ENCODE measurements around the gene FRRS1. TPM values are rescaled to one million over a fixed set of nuclear protein-coding genes. Genes with fewer than 3 reads are reported as not detected.

Gene FRRS1
- total RNA-seq, 1 donor, result 23.2 TPM

DNA sequence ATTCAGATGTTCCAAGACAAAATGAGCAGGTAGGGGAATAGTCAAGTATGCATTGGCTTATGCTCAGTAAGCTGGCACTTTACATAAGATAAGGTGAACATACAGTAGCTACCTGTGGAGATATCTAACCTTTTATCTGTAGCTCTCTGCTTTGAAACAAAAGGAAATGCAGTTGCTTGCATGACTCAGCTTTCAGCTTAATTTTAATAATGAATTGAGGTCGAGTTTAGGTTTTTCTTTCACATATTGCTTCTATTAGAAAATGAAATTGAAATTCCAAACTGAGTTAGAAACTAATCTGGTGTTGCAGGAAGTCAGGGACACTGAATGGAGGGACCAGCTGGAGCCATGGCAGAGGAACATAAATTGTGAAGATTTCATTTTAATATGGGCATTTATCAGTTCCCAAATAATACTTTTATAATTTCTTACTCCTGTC, 8.3 kb downstream of the FRRS1 start:
- TF ChIP-seq, protein P1, sequence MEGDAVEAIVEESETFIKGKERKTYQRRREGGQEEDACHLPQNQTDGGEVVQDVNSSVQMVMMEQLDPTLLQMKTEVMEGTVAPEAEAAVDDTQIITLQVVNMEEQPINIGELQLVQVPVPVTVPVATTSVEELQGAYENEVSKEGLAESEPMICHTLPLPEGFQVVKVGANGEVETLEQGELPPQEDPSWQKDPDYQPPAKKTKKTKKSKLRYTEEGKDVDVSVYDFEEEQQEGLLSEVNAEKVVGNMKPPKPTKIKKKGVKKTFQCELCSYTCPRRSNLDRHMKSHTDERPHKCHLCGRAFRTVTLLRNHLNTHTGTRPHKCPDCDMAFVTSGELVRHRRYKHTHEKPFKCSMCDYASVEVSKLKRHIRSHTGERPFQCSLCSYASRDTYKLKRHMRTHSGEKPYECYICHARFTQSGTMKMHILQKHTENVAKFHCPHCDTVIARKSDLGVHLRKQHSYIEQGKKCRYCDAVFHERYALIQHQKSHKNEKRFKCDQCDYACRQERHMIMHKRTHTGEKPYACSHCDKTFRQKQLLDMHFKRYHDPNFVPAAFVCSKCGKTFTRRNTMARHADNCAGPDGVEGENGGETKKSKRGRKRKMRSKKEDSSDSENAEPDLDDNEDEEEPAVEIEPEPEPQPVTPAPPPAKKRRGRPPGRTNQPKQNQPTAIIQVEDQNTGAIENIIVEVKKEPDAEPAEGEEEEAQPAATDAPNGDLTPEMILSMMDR (IDR thresholded peaks at IDR 0.05; ENCODE audit: extremely low read depth, low read depth, low read length), result no peak
- Histone ChIP-seq H4K20me1 (ENCODE audit: insufficient read depth, low read length) (no peaks in the 10 kb centered on the region), H3K4me1 (ENCODE audit: insufficient read depth, low read length) (peaks cover 6% of the 10 kb centered on the region), H3K9me3 (ENCODE audit: low read depth, low read length) (no peaks in the 10 kb centered on the region), H3K4me2 (ENCODE audit: insufficient read depth, low read length) (no peak overlapping the region), H3K4me3 (ENCODE audit: insufficient read depth, low read length) (no peak overlapping the region), H3K27me3 (ENCODE audit: insufficient read depth, low read length) (no peaks in the 10 kb centered on the region), H2AFZ (ENCODE audit: low read length) (no peak overlapping the region), H3K36me3 (ENCODE audit: insufficient read depth, low read length) (no peaks in the 10 kb centered on the region), H3K79me2 (ENCODE audit: insufficient read depth, low read length) (no peaks in the 10 kb centered on the region), H3K27ac (ENCODE audit: low read depth, low read length) (no peak overlapping the region)
- no peak for DNase-seq (ENCODE audit: insufficient read length, low spot score, missing footprints)

DNA sequence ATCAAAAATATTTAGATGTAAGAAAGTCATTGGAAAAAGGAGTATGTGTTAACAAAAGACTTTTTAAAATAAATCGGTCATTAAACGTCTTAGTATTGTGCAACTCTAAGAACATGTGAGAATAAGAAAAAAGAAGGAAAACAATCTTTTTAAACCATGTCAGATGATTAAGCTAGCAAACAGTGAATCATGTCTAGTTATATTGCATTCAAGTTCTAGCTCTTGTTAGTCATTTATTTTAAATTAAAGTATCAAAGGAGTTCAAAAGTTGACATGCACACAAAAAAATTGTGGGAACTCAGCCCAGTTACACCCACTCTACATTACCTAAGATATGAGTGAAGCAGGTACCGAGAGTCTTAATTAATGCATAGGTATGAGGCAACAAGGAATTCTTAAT, 9.8 kb downstream of the FRRS1 start:
- Histone ChIP-seq H4K20me1 (ENCODE audit: insufficient read depth, low read length) (no peaks in the 10 kb centered on the region), H3K9me3 (ENCODE audit: low read depth, low read length) (no peaks in the 10 kb centered on the region), H3K27ac (ENCODE audit: low read depth, low read length) (peak overlapping the region; percentile 15), H3K4me2 (ENCODE audit: insufficient read depth, low read length) (peak overlapping the region; percentile 25), H2AFZ (ENCODE audit: low read length) (no peak overlapping the region), H3K27me3 (ENCODE audit: insufficient read depth, low read length) (no peaks in the 10 kb centered on the region), H3K36me3 (ENCODE audit: insufficient read depth, low read length) (no peaks in the 10 kb centered on the region), H3K79me2 (ENCODE audit: insufficient read depth, low read length) (no peaks in the 10 kb centered on the region), H3K4me3 (ENCODE audit: insufficient read depth, low read length) (no peak overlapping the region), H3K4me1 (ENCODE audit: insufficient read depth, low read length) (peaks cover 6% of the 10 kb centered on the region)
- TF ChIP-seq, protein P1 (IDR thresholded peaks at IDR 0.05; ENCODE audit: extremely low read depth, low read depth, low read length), result no peak
- DNase-seq (ENCODE audit: insufficient read length, low spot score, missing footprints), result peak; percentile 49

DNA sequence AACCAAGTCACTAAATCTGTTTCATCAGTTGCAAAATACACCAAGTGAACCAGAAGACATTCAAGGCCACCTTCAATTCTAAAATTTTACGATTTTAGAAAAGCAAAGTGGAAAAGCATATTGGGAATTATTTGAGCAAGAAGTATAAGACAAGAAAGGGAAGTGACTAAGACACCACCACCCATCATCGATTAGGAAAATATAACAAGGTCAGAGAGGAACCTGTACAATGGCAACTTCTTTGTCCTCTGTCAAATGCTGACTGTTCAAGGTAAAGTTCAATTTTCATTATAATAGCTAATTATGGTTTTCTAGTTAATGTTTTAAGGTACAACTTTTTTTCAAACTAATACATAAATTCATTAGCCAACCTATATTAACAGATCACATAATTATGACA, 10.8 kb downstream of the FRRS1 start:
- H3K79me2 ChIP-seq (ENCODE audit: insufficient read depth, low read length), result no peaks in the 10 kb centered on the region
- TF ChIP-seq, protein P1 (IDR thresholded peaks at IDR 0.05; ENCODE audit: extremely low read depth, low read depth, low read length), result no peak
- H3K4me2 ChIP-seq (ENCODE audit: insufficient read depth, low read length), result no peak overlapping the region
- DNase-seq (ENCODE audit: insufficient read length, low spot score, missing footprints), result no peak
- H3K4me1 ChIP-seq (ENCODE audit: insufficient read depth, low read length), result peaks cover 6% of the 10 kb centered on the region
- no peak overlapping the region for H2AFZ ChIP-seq (ENCODE audit: low read length)
- no peak overlapping the region for H3K4me3 ChIP-seq (ENCODE audit: insufficient read depth, low read length)
- no peaks in the 10 kb centered on the region for H3K9me3 ChIP-seq (ENCODE audit: low read depth, low read length)
- no peak overlapping the region for H3K27ac ChIP-seq (ENCODE audit: low read depth, low read length)
- no peaks in the 10 kb centered on the region for H4K20me1 ChIP-seq (ENCODE audit: insufficient read depth, low read length)
- H3K36me3 ChIP-seq (ENCODE audit: insufficient read depth, low read length), result no peaks in the 10 kb centered on the region
- H3K27me3 ChIP-seq (ENCODE audit: insufficient read depth, low read length), result no peaks in the 10 kb centered on the region

DNA sequence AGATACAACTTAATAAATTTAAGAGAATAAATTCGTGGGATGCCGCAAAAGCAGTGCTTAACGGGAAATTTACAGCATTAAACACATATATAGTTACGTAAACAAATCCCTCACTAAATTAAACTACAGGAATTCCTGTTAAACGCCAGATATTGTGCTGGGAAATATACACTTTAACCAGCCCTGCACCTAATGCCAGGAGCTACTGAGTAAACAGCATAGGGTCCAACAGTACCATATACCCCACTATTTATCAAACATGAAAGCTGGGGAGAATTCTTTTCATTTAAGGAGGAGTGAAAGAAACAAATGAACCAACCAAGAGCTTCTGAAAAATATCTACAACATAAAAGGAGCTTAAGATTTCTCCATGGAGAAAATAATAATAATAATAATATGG, 11.7 kb downstream of the FRRS1 start:
- H3K27ac ChIP-seq (ENCODE audit: low read depth, low read length), result no peak overlapping the region
- H3K36me3 ChIP-seq (ENCODE audit: insufficient read depth, low read length), result no peaks in the 10 kb centered on the region
- no peaks in the 10 kb centered on the region for H4K20me1 ChIP-seq (ENCODE audit: insufficient read depth, low read length)
- no peak overlapping the region for H2AFZ ChIP-seq (ENCODE audit: low read length)
- no peak for DNase-seq (ENCODE audit: insufficient read length, low spot score, missing footprints)
- H3K27me3 ChIP-seq (ENCODE audit: insufficient read depth, low read length), result no peaks in the 10 kb centered on the region
- H3K4me2 ChIP-seq (ENCODE audit: insufficient read depth, low read length), result no peak overlapping the region
- H3K4me1 ChIP-seq (ENCODE audit: insufficient read depth, low read length), result peaks cover 6% of the 10 kb centered on the region
- TF ChIP-seq, protein P1 (IDR thresholded peaks at IDR 0.05; ENCODE audit: extremely low read depth, low read depth, low read length), result no peak
- no peaks in the 10 kb centered on the region for H3K9me3 ChIP-seq (ENCODE audit: low read depth, low read length)
- no peak overlapping the region for H3K4me3 ChIP-seq (ENCODE audit: insufficient read depth, low read length)
- no peaks in the 10 kb centered on the region for H3K79me2 ChIP-seq (ENCODE audit: insufficient read depth, low read length)
